Activated naive CD4-positive, alpha-beta T cell treated with Interleukin-2 at 50 U/mL for 16 hours (primary cell): Measurements from ENCODE around the gene MYRIP.

ENCODE experiments used
- DNase-seq: peaks from one replicate; pipeline ENCODE4 v3.0.0-alpha.2; 2020

The MYRIP gene

GRCh38 chr3:39910135-39910534 lies 100.7 kb downstream of the MYRIP start:
- DNase-seq, result no peak

GRCh38 chr3:39910826-39911464 lies 101.5 kb downstream of the MYRIP start:
- no peak for DNase-seq

GRCh38 chr3:39911465-39912309 lies 102.3 kb downstream of the MYRIP start:
- no peak for DNase-seq

- no peak for DNase-seq
Measured at GRCh38 chr3:39915027-39915426, 105.6 kb downstream of the MYRIP start.

- no peak for DNase-seq
Measured at GRCh38 chr3:39917065-39917773, 107.8 kb downstream of the MYRIP start.

GRCh38 chr3:39919281-39919680 lies 109.9 kb downstream of the MYRIP start:
- DNase-seq, result no peak

- DNase-seq, result no peak
Measured at GRCh38 chr3:39920271-39920670, 110.9 kb downstream of the MYRIP start.

- no peak for DNase-seq
Measured at GRCh38 chr3:39927479-39927878, 118.1 kb downstream of the MYRIP start.

- no peak for DNase-seq
Measured at GRCh38 chr3:39933986-39934693, 124.7 kb downstream of the MYRIP start.

GRCh38 chr3:39934696-39935095 lies 125.3 kb downstream of the MYRIP start:
- DNase-seq, result no peak

- DNase-seq, result no peak
Measured at GRCh38 chr3:39935261-39935660, 125.9 kb downstream of the MYRIP start.

GRCh38 chr3:39936848-39937247 lies 127.4 kb downstream of the MYRIP start:
- no peak for DNase-seq

GRCh38 chr3:39937315-39937714 lies 127.9 kb downstream of the MYRIP start:
- DNase-seq, result no peak

- DNase-seq, result no peak
Measured at GRCh38 chr3:39937874-39938273, 128.5 kb downstream of the MYRIP start.

GRCh38 chr3:39941931-39942330 lies 132.5 kb downstream of the MYRIP start:
- DNase-seq, result no peak

- DNase-seq, result no peak
Measured at GRCh38 chr3:39960515-39961191, 151.2 kb downstream of the MYRIP start.

GRCh38 chr3:39961230-39961629 lies 151.8 kb downstream of the MYRIP start:
- DNase-seq, result no peak

- no peak for DNase-seq
Measured at GRCh38 chr3:39962581-39962980, 153.2 kb downstream of the MYRIP start.

- no peak for DNase-seq
Measured at GRCh38 chr3:39965461-39965860, 156.1 kb downstream of the MYRIP start.

GRCh38 chr3:39965997-39966396 lies 156.6 kb downstream of the MYRIP start:
- no peak for DNase-seq

- DNase-seq, result no peak
Measured at GRCh38 chr3:39970982-39971381, 161.6 kb downstream of the MYRIP start.

GRCh38 chr3:39971559-39972031 lies 162.2 kb downstream of the MYRIP start:
- DNase-seq, result no peak
